NT2/D1 (cell line): ENCODE results near the gene ADPRS.

Source experiments
- DNase-seq: peaks from one replicate; pipeline ENCODE4 v3.0.0-alpha.2; 2011; ENCODE audit warnings: low read depth, low spot score
- H3K27me3 ChIP-seq: 2 replicates; pipeline ENCODE4 v1.6.0; 2011; ENCODE audit warnings: mild to moderate bottlenecking; ENCODE audit not compliant: insufficient read length, insufficient read depth
- H3K36me3 ChIP-seq: 2 replicates; pipeline ENCODE4 v1.6.1; 2011; ENCODE audit warnings: mild to moderate bottlenecking, low read length, mixed read lengths; ENCODE audit not compliant: insufficient read depth, insufficient read length
- H3K4me1 ChIP-seq: 2 replicates; pipeline ENCODE4 v1.5.1; 2011; ENCODE audit not compliant: insufficient read depth, insufficient read length
- H3K4me3 ChIP-seq: 2 replicates; pipeline ENCODE4 v1.5.1; 2011; ENCODE audit warnings: low read depth; ENCODE audit not compliant: insufficient read length
- H3K9ac ChIP-seq: 2 replicates; pipeline ENCODE4 v1.6.0; 2011; ENCODE audit warnings: low read depth; ENCODE audit not compliant: insufficient read length
- H3K9me3 ChIP-seq: 2 replicates; pipeline ENCODE4 v1.5.1; 2011; ENCODE audit warnings: mild to moderate bottlenecking, low read length; ENCODE audit not compliant: insufficient read depth
- SUZ12 ChIP-seq: IDR thresholded peaks from 2 replicates; pipeline ENCODE4 v1.6.1; 2011; ENCODE audit not compliant: insufficient read length, insufficient read depth; ENCODE audit errors: extremely low read depth
- YY1 ChIP-seq: IDR thresholded peaks from 2 replicates; pipeline ENCODE4 v1.6.1; 2011; ENCODE audit not compliant: insufficient read length, insufficient read depth
- ZNF274 ChIP-seq: IDR thresholded peaks from 2 replicates; pipeline ENCODE4 v1.6.1; 2011; ENCODE audit warnings: mild to moderate bottlenecking, low read depth, low read length

Gene ADPRS

GRCh38 chr1:36111151-36111550 is 22.5 kb downstream of the ADPRS start:
- H3K4me1 ChIP-seq, result peaks cover 40% of the 10 kb centered on the region
- no peaks in the 10 kb centered on the region for H3K9me3 ChIP-seq
- no peak for DNase-seq
- no peaks in the 10 kb centered on the region for H3K36me3 ChIP-seq
- TF ChIP-seq SUZ12 (no peak), ZNF274 (no peak), YY1 (no peak)
- H3K27me3 ChIP-seq, result no peaks in the 10 kb centered on the region
- H3K4me3 ChIP-seq, result no peak overlapping the region
- no peak overlapping the region for H3K9ac ChIP-seq

GRCh38 chr1:36112823-36113222 is 24.1 kb downstream of the ADPRS start:
- H3K4me1 ChIP-seq, result peaks cover 35% of the 10 kb centered on the region
- DNase-seq, result no peak
- no peaks in the 10 kb centered on the region for H3K27me3 ChIP-seq
- no peaks in the 10 kb centered on the region for H3K36me3 ChIP-seq
- TF ChIP-seq YY1 (no peak), ZNF274 (no peak), SUZ12 (no peak)
- no peaks in the 10 kb centered on the region for H3K9me3 ChIP-seq
- H3K9ac ChIP-seq, result no peak overlapping the region
- H3K4me3 ChIP-seq, result no peak overlapping the region

GRCh38 chr1:36114371-36114770 is 25.7 kb downstream of the ADPRS start:
- no peak for DNase-seq
- H3K36me3 ChIP-seq, result no peaks in the 10 kb centered on the region
- TF ChIP-seq SUZ12 (no peak), ZNF274 (no peak), YY1 (no peak)
- no peak overlapping the region for H3K4me3 ChIP-seq
- peaks cover 35% of the 10 kb centered on the region for H3K4me1 ChIP-seq
- peak overlapping the region; percentile 18 for H3K9ac ChIP-seq
- H3K9me3 ChIP-seq, result no peaks in the 10 kb centered on the region
- no peaks in the 10 kb centered on the region for H3K27me3 ChIP-seq

GRCh38 chr1:36115200-36115669 is 26.5 kb downstream of the ADPRS start:
- H3K9me3 ChIP-seq, result no peaks in the 10 kb centered on the region
- no peak for DNase-seq
- no peaks in the 10 kb centered on the region for H3K36me3 ChIP-seq
- no peaks in the 10 kb centered on the region for H3K27me3 ChIP-seq
- H3K9ac ChIP-seq, result peak overlapping the region; percentile 34
- TF ChIP-seq SUZ12 (no peak), ZNF274 (no peak), YY1 (no peak)
- no peak overlapping the region for H3K4me3 ChIP-seq
- H3K4me1 ChIP-seq, result peaks cover 36% of the 10 kb centered on the region

- no peaks in the 10 kb centered on the region for H3K27me3 ChIP-seq
- TF ChIP-seq YY1 (no peak), ZNF274 (no peak), SUZ12 (no peak)
- H3K4me3 ChIP-seq, result no peak overlapping the region
- H3K9ac ChIP-seq, result no peak overlapping the region
- H3K9me3 ChIP-seq, result no peaks in the 10 kb centered on the region
- no peaks in the 10 kb centered on the region for H3K36me3 ChIP-seq
- H3K4me1 ChIP-seq, result peaks cover 36% of the 10 kb centered on the region
- no peak for DNase-seq
These were observed 27.2 kb downstream of the ADPRS start for GRCh38 chr1:36115931-36116330.

- TF ChIP-seq ZNF274 (no peak), SUZ12 (no peak), YY1 (no peak)
- no peaks in the 10 kb centered on the region for H3K27me3 ChIP-seq
- H3K4me1 ChIP-seq, result peaks cover 36% of the 10 kb centered on the region
- H3K4me3 ChIP-seq, result no peak overlapping the region
- peak overlapping the region; percentile 6 for H3K9ac ChIP-seq
- DNase-seq, result no peak
- no peaks in the 10 kb centered on the region for H3K36me3 ChIP-seq
- no peaks in the 10 kb centered on the region for H3K9me3 ChIP-seq
These were observed 28.2 kb downstream of the ADPRS start for GRCh38 chr1:36116901-36117300.

- H3K27me3 ChIP-seq, result peaks cover 15% of the 10 kb centered on the region
These were observed 29.9 kb downstream of the ADPRS start for GRCh38 chr1:36118447-36119204.

GRCh38 chr1:36119456-36119855 is 30.8 kb downstream of the ADPRS start:
- peaks cover 24% of the 10 kb centered on the region for H3K27me3 ChIP-seq
- H3K9ac ChIP-seq, result no peak overlapping the region
- H3K36me3 ChIP-seq, result no peaks in the 10 kb centered on the region
- DNase-seq, result no peak
- H3K4me3 ChIP-seq, result no peak overlapping the region
- no peaks in the 10 kb centered on the region for H3K9me3 ChIP-seq
- peaks cover 27% of the 10 kb centered on the region for H3K4me1 ChIP-seq
- TF ChIP-seq SUZ12, result no peak
- TF ChIP-seq ZNF274, result no peak
- no peak for TF ChIP-seq YY1

More at GRCh38 chr1:36118447-36119204, 29.9 kb downstream of the ADPRS start:
- peaks cover 31% of the 10 kb centered on the region for H3K4me1 ChIP-seq
- no peak overlapping the region for H3K4me3 ChIP-seq
- DNase-seq, result no peak
- no peak overlapping the region for H3K9ac ChIP-seq
- H3K9me3 ChIP-seq, result no peaks in the 10 kb centered on the region
- TF ChIP-seq YY1 (no peak), ZNF274 (no peak), SUZ12 (no peak)
- no peaks in the 10 kb centered on the region for H3K36me3 ChIP-seq
